H1 (cell line): ENCODE results near the gene CYGB.

Source experiments
- CBX5 ChIP-seq: fragments of 300-800, 300-1000 bp; sonication (generic); IDR thresholded peaks from 2 replicates; pipeline ENCODE4 v1.7.1; 2016; ENCODE audit warnings: antibody characterized with exemption, low read length, low read depth
- CBX8 ChIP-seq: fragments of 300-800, 300-1000 bp; sonication (generic); IDR thresholded peaks from 2 replicates; pipeline ENCODE4 v1.7.1; 2016; ENCODE audit warnings: low read depth, low read length, borderline replicate concordance
- CEBPB ChIP-seq: IDR thresholded peaks from 2 replicates; pipeline ENCODE4 v1.6.1; 2012; ENCODE audit warnings: low read depth, low read length
- CHD2 ChIP-seq: IDR thresholded peaks from 2 replicates; pipeline ENCODE4 v1.6.1; 2012; ENCODE audit warnings: low read length, improper control_type of control experiment
- GABPA ChIP-seq: IDR thresholded peaks from 2 replicates; pipeline ENCODE4 v1.6.1; 2011; ENCODE audit warnings: mild to moderate bottlenecking, low read length, moderate library complexity, borderline replicate concordance; ENCODE audit not compliant: insufficient read depth
- JUN ChIP-seq: IDR thresholded peaks from 2 replicates; pipeline ENCODE4 v1.6.1; 2011; ENCODE audit warnings: low read depth, mild to moderate bottlenecking, improper control_type of control experiment, low read length
- MAFK ChIP-seq: IDR thresholded peaks from 2 replicates; pipeline ENCODE4 v1.6.1; 2012; ENCODE audit warnings: low read depth, mild to moderate bottlenecking, improper control_type of control experiment, low read length
- POLR2A ChIP-seq, 2 experiments: IDR thresholded peaks; 1 replicate in 1 of 2; 2 replicates in 1 of 2; pipeline ENCODE4 v1.6.1; 2011; ENCODE audit warnings: low read depth in 2 of 2, low read length in 2 of 2, mild to moderate bottlenecking in 2 of 2; ENCODE audit errors: control extremely low read depth in 1 of 2
- RNF2 ChIP-seq: fragments of 200-900, 300-1000 bp; sonication (generic); IDR thresholded peaks from 2 replicates; pipeline ENCODE4 v1.7.1; 2016; ENCODE audit warnings: borderline replicate concordance, low read depth, mild to moderate bottlenecking, antibody characterized with exemption, low read length; ENCODE audit not compliant: poor library complexity, severe bottlenecking; ENCODE audit errors: missing control alignments
- SP1 ChIP-seq: IDR thresholded peaks from 2 replicates; pipeline ENCODE4 v1.6.1; 2011; ENCODE audit warnings: low read depth, low read length
- SUZ12 ChIP-seq: fragments of 200-600 bp; sonication (generic); IDR thresholded peaks from 2 replicates; pipeline ENCODE4 v1.6.1; 2012; ENCODE audit warnings: mild to moderate bottlenecking, inconsistent platforms, low read length, moderate library complexity, mixed read lengths
- YY1 ChIP-seq: IDR thresholded peaks from 2 replicates; pipeline ENCODE4 v1.6.1; 2011; ENCODE audit warnings: low read depth, mild to moderate bottlenecking, low read length
- TF ChIP-seq, protein P1 (sequence below), 3 experiments: IDR thresholded peaks; 1 replicate in 2 of 3; 2 replicates in 1 of 3; pipeline versions ENCODE4 v1.5.1 to v1.6.1; 2011; ENCODE audit warnings: low read length in 3 of 3, mild to moderate bottlenecking in 3 of 3, inconsistent platforms in 2 of 3, low read depth in 1 of 3, moderate library complexity in 1 of 3; ENCODE audit not compliant: insufficient read depth in 1 of 3; ENCODE audit errors: control extremely low read depth in 1 of 3
- TF ChIP-seq, protein P2 (sequence below): IDR thresholded peaks from 2 replicates; pipeline ENCODE4 v1.6.1; 2012; ENCODE audit warnings: inconsistent platforms

DNA sequence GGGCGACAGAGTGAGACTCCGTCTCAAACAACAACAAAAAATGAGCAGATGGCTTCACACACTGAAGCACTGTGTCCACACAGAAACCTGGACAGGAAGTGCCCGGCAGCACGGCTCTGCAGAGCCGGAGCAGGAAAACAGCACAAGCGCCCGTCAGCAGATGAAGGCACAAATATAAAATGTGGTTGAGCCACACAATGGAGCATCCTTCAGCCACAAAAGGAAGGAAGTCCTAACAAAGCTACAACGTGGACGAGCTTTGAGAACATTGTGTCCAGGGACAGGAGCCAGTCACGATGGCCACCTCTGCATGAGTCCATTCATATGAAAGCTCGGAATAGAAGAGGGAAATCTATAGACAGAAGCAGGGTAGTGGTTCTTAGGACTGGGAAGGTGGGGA, 51.9 kb downstream of the CYGB start:
- TF ChIP-seq POLR2A (IDR thresholded peaks at IDR 0.05; ENCODE audit: control extremely low read depth in 1 of 2, low read depth in 2 of 2, low read length in 2 of 2) (no peak), JUN (no peak), CBX8 (no peak), SUZ12 (no peak), CHD2 (no peak), GABPA (no peak), YY1 (no peak), MAFK (no peak), RNF2 (no peak), CBX5 (no peak), SP1 (no peak), CEBPB (no peak)
- TF ChIP-seq, protein P1, sequence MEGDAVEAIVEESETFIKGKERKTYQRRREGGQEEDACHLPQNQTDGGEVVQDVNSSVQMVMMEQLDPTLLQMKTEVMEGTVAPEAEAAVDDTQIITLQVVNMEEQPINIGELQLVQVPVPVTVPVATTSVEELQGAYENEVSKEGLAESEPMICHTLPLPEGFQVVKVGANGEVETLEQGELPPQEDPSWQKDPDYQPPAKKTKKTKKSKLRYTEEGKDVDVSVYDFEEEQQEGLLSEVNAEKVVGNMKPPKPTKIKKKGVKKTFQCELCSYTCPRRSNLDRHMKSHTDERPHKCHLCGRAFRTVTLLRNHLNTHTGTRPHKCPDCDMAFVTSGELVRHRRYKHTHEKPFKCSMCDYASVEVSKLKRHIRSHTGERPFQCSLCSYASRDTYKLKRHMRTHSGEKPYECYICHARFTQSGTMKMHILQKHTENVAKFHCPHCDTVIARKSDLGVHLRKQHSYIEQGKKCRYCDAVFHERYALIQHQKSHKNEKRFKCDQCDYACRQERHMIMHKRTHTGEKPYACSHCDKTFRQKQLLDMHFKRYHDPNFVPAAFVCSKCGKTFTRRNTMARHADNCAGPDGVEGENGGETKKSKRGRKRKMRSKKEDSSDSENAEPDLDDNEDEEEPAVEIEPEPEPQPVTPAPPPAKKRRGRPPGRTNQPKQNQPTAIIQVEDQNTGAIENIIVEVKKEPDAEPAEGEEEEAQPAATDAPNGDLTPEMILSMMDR (IDR thresholded peaks at IDR 0.05; ENCODE audit: control extremely low read depth in 1 of 3, insufficient read depth in 1 of 3, low read depth in 1 of 3, low read length in 3 of 3): no peak
- TF ChIP-seq, protein P2, sequence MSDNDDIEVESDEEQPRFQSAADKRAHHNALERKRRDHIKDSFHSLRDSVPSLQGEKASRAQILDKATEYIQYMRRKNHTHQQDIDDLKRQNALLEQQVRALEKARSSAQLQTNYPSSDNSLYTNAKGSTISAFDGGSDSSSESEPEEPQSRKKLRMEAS: no peak
